IMR-90 (cell line): Measurements from ENCODE around the gene LRCOL1. TPM values are rescaled to one million over a fixed set of nuclear protein-coding genes. Genes with fewer than 3 reads are reported as not detected.

ENCODE experiments used
- ATAC-seq: fragments of 200-7000 bp; cut with Tn5 transposase; 2 replicates; pipeline ENCODE4 v1.9.1; 2020; ENCODE audit warnings: low read depth, mild to moderate bottlenecking, moderate library complexity
- BruUV-seq: library from RNA; stranded (reverse); fragments of 400-500 nt; replicated peaks from 2 replicates; lab custom pipeline; 2021; lab: Mats Ljungman, UMichigan
- CTCF ChIA-PET: fragments of 300-600 bp; formaldehyde crosslinking; extraction: SDS; loops from one replicate; lab custom pipeline; 2021; ENCODE audit warnings: antibody characterized with exemption; lab: Yijun Ruan, JAX
- POLR2A ChIA-PET: fragments of 300-600 bp; sonication (Branson Sonifier 250); formaldehyde crosslinking; loops from one replicate; lab custom pipeline; 2022; ENCODE audit warnings: antibody characterized with exemption; ENCODE audit not compliant: unreplicated experiment; lab: Charles Lee
- DNase-seq: peaks from one replicate; pipeline ENCODE4 v3.0.0; 2013
- H2AFZ ChIP-seq: replicated peaks from 2 replicates; pipeline ENCODE3; 2013; ENCODE audit warnings: low read length, mild to moderate bottlenecking; ENCODE audit not compliant: poor library complexity
- H2AK5ac ChIP-seq: 2 replicates; pipeline ENCODE4 v1.6.1; 2013; ENCODE audit warnings: low read depth, low read length, inconsistent platforms
- H2AK9ac ChIP-seq: replicated peaks from 2 replicates; pipeline ENCODE3; 2013; ENCODE audit warnings: mild to moderate bottlenecking, low read depth, low read length, moderate library complexity; ENCODE audit not compliant: poor library complexity
- H2BK120ac ChIP-seq: 2 replicates; pipeline ENCODE4 v1.6.1; 2013; ENCODE audit warnings: low read depth, low read length, inconsistent platforms
- H2BK15ac ChIP-seq: 3 replicates; pipeline ENCODE4 v1.6.1; 2013; ENCODE audit warnings: low read depth, low read length, inconsistent platforms
- H2BK20ac ChIP-seq: 2 replicates; pipeline ENCODE4 v1.6.1; 2013; ENCODE audit warnings: low read depth, mild to moderate bottlenecking, inconsistent platforms, low read length, moderate library complexity
- H2BK5ac ChIP-seq: 2 replicates; pipeline ENCODE4 v1.6.1; 2013; ENCODE audit warnings: mild to moderate bottlenecking, low read depth, low read length, inconsistent platforms; ENCODE audit not compliant: poor library complexity, severe bottlenecking
- H3K14ac ChIP-seq: replicated peaks from 2 replicates; pipeline ENCODE4 v1.6.1; 2013; ENCODE audit warnings: low read depth, low read length, inconsistent platforms
- H3K18ac ChIP-seq: 2 replicates; pipeline ENCODE4 v1.6.1; 2013; ENCODE audit warnings: low read depth, low read length, control low read depth
- H3K23ac ChIP-seq: 2 replicates; pipeline ENCODE4 v1.6.1; 2013; ENCODE audit warnings: low read depth, low read length, inconsistent platforms
- H3K27ac ChIP-seq: 2 replicates; pipeline ENCODE4 v1.5.1; 2013; ENCODE audit warnings: mild to moderate bottlenecking, control low read depth, low read length; ENCODE audit not compliant: insufficient read depth
- H3K27me3 ChIP-seq: 2 replicates; pipeline ENCODE4 v1.6.1; 2013; ENCODE audit warnings: low read length; ENCODE audit not compliant: control insufficient read depth, insufficient read depth
- H3K36me3 ChIP-seq: 2 replicates; pipeline ENCODE4 v1.6.1; 2013; ENCODE audit warnings: low read length, mixed read lengths; ENCODE audit not compliant: control insufficient read depth, insufficient read depth
- H3K4ac ChIP-seq: 2 replicates; pipeline ENCODE4 v1.6.1; 2013; ENCODE audit warnings: low read depth, low read length, inconsistent platforms
- H3K4me1 ChIP-seq: 2 replicates; pipeline ENCODE4 v1.6.1; 2013; ENCODE audit warnings: low read length, mixed read lengths; ENCODE audit not compliant: control insufficient read depth, insufficient read depth
- H3K4me2 ChIP-seq: 2 replicates; pipeline ENCODE4 v1.6.1; 2013; ENCODE audit warnings: low read depth, mild to moderate bottlenecking, control low read depth, low read length, moderate library complexity
- H3K4me3 ChIP-seq: 2 replicates; pipeline ENCODE4 v1.5.1; 2013; ENCODE audit warnings: low read depth, mild to moderate bottlenecking, control low read depth, low read length, moderate library complexity; ENCODE audit not compliant: insufficient read depth
- H3K56ac ChIP-seq: 2 replicates; pipeline ENCODE4 v1.6.1; 2013; ENCODE audit warnings: low read length, inconsistent platforms; ENCODE audit not compliant: insufficient read depth; ENCODE audit errors: extremely low read depth
- H3K79me1 ChIP-seq, 2 experiments: 2 replicates each; pipeline ENCODE4 v1.6.1; 2013; ENCODE audit warnings: low read length in 2 of 2, inconsistent platforms in 1 of 2, low read depth in 1 of 2
- H3K9ac ChIP-seq: 2 replicates; pipeline ENCODE4 v1.6.1; 2013; ENCODE audit warnings: low read depth, low read length, control low read depth
- H3K9me1 ChIP-seq: 2 replicates; pipeline ENCODE4 v1.6.1; 2013; ENCODE audit warnings: low read length, inconsistent platforms; ENCODE audit not compliant: insufficient read depth
- H3K9me3 ChIP-seq: 2 replicates; pipeline ENCODE4 v1.6.1; 2013; ENCODE audit warnings: low read length; ENCODE audit not compliant: control insufficient read depth, insufficient read depth
- H4K20me1 ChIP-seq: 2 replicates; pipeline ENCODE4 v1.6.1; 2013; ENCODE audit warnings: low read length, inconsistent platforms; ENCODE audit not compliant: insufficient read depth
- H4K5ac ChIP-seq: 2 replicates; pipeline ENCODE4 v1.6.1; 2013; ENCODE audit warnings: mild to moderate bottlenecking, low read depth, low read length, control low read depth
- H4K8ac ChIP-seq, 2 experiments: 2 replicates each; pipeline ENCODE4 v1.6.1; 2013; ENCODE audit warnings: low read depth in 2 of 2, low read length in 2 of 2, control low read depth in 1 of 2, inconsistent platforms in 1 of 2
- H4K91ac ChIP-seq: 2 replicates; pipeline ENCODE4 v1.6.1; 2013; ENCODE audit warnings: low read depth, low read length, inconsistent platforms; ENCODE audit not compliant: insufficient read depth
- NFE2L2 ChIP-seq: fragments of 150-350 bp; IDR thresholded peaks from 2 replicates; pipeline ENCODE4 v1.6.1; 2016; ENCODE audit warnings: low read depth, mild to moderate bottlenecking, low read length
- RCOR1 ChIP-seq: IDR thresholded peaks from 2 replicates; pipeline ENCODE4 v1.6.1; 2012; ENCODE audit warnings: mild to moderate bottlenecking, low read length, improper control_type of control experiment; ENCODE audit not compliant: insufficient replicate concordance
- RFX5 ChIP-seq: IDR thresholded peaks from 2 replicates; pipeline ENCODE4 v1.8.0; 2012; ENCODE audit warnings: low read depth, mild to moderate bottlenecking, low read length, moderate library complexity
- WGBS, 2 experiments: methylation state at CpG; one replicate each; pipeline versions ENCODE4 v1.1.5 to v1.1.7; 2013; ENCODE audit warnings: missing lambda C conversion rate in 2 of 2; ENCODE audit not compliant: insufficient read length in 1 of 2; ENCODE audit errors: extremely low coverage in 2 of 2; 5-methylcytosine and 5-hydroxymethylcytosine counted together
- dilution Hi-C: fragments of 300-500 bp; cut with HindIII; formaldehyde crosslinking; loops from one replicate; pipeline ENCODE4 v1.14.3; 2018; ENCODE audit warnings: low sequenced_read_pairs; ENCODE audit not compliant: unreplicated experiment
- in situ Hi-C: fragments of 300-500 bp; cut with MboI; formaldehyde crosslinking; loops from 3 replicates; pipeline ENCODE4 v1.14.3; 2019; ENCODE audit warnings: low sequenced_read_pairs, inconsistent platforms, mixed read lengths
- intact Hi-C: fragments of 100-400 bp; cut with micrococcal nuclease; formaldehyde crosslinking; loops from 2 replicates; pipeline ENCODE4 v1.10.0; 2022
- polyA plus RNA-seq, 3 experiments: library from polyadenylated mRNA; depleted of rRNA; stranded (reverse); fragments of >200 nt; gene quantifications; 2 replicates each; pipeline ENCODE4 v1.2.3, GENCODE V29; 2012; ENCODE audit warnings: low replicate concordance in 1 of 3
- total RNA-seq: library from RNA; depleted of rRNA; stranded (reverse); fragments of >200 nt; gene quantifications from 2 replicates; pipeline ENCODE4 v1.2.3, GENCODE V29; 2012

Gene LRCOL1
- total and polyA plus RNA-seq, 2 of the 4 experiments (the other 2 are of a cell fraction) = 1.0 TPM; not detected in 1

DNA sequence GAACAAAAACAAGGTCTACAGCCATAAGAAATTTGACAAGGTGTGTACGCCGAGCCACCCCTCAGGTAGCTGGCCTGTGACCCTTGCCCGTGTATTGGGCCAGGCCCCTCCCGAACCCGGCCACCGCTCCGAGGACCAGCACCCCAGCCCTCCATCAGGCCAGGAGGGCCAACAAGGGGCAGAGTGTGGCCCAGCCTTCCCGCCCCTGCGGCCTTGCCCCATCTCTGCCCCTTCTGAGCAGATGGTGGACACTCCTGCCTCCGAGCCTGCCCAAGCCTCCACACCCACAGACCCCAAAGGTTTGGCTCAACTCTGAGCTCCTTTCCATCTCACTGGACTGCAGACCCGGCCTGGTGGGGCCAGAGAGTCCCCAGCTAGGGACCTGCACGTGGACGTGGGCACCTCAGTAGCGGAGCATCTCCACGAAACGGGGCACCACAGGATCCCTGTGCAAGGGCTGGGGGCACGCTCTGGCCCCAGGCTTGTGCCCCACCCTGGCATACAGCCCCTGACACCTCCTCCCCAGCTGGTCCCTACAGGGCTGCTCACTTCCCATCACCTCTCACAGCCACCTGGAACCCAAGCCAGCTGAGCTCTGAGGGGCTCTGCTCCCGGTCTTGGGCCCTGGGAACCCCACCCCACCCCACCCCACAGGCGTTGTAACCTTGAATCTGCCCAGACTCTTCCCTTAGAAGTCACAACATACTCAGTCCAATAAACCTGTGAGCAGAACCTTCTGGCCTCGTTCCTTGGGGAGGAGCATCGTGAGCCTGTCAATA lies 11.5 kb upstream of the LRCOL1 start:
- ChIA-PET CTCF (interaction anchor here (0.9 kb wide), 1 partner anchor 17 kb away, joined by 4 read pairs; no protein-coding TSS in a partner anchor), POLR2A (no interaction called here)
- Histone ChIP-seq H2BK20ac (no peak overlapping the region), H3K27ac (no peak overlapping the region), H3K4ac (peak overlapping the region; percentile 19), H2BK15ac (no peak overlapping the region), H3K23ac (no peak overlapping the region), H2AK5ac (peak overlapping the region; percentile 27; the same call in 1 of the 2 replicates), H3K79me1 (no peaks in the 10 kb centered on the region), H3K4me2 (peak overlapping the region; percentile 56; the same call in 1 of the 2 replicates), H2BK120ac (no peak overlapping the region), H3K14ac (0 out of 2 replicates have a peak overlapping the region, but pooled peaks have one; percentile 28), H3K4me3 (no peak overlapping the region), H3K9me1 (peaks cover 7% of the 10 kb centered on the region; the same call in 1 of the 2 replicates), H2BK5ac (peak overlapping the region; percentile 7), H2AK9ac (peak overlapping the region; percentile 85), H2AFZ (peak overlapping the region; percentile 91), H3K18ac (no peak overlapping the region), H3K9me3 (peaks cover 9% of the 10 kb centered on the region), H4K20me1 (no peaks in the 10 kb centered on the region), H4K91ac (0 out of 2 replicates have a peak overlapping the region, but pooled peaks have one; percentile 28), H3K56ac (no peak overlapping the region), H3K36me3 (peaks cover 9% of the 10 kb centered on the region), H3K9ac (no peak overlapping the region), H4K8ac (no peak overlapping the region), H4K5ac (no peak overlapping the region), H3K4me1 (peaks cover 12% of the 10 kb centered on the region), H3K27me3 (peaks cover 25% of the 10 kb centered on the region)
- WGBS, 2 experiments = 79% methylated on average over 13 of the region's 21 CpGs; no CpG with 5 or more reads in 1 of the 2 experiments
- intact Hi-C loops = no loop called here
- DNase-seq = no peak
- in situ Hi-C loops = no loop called here
- ATAC-seq = no peak
- no TSS peak for BruUV-seq
- TF ChIP-seq NFE2L2 (no peak), RCOR1 (no peak), RFX5 (no peak)
- dilution Hi-C loops = no loop called here
